ENCODE results near the gene FAM200C.
A peak's percentile ranks its signal among the peaks of the same experiment; 100 is the strongest.
"Not testable (repeated sequence)": the region's sequence is repeated elsewhere in the genome, so short reads cannot be mapped to it uniquely, and the experiment has no call there.

FAM200C gene

DNA sequence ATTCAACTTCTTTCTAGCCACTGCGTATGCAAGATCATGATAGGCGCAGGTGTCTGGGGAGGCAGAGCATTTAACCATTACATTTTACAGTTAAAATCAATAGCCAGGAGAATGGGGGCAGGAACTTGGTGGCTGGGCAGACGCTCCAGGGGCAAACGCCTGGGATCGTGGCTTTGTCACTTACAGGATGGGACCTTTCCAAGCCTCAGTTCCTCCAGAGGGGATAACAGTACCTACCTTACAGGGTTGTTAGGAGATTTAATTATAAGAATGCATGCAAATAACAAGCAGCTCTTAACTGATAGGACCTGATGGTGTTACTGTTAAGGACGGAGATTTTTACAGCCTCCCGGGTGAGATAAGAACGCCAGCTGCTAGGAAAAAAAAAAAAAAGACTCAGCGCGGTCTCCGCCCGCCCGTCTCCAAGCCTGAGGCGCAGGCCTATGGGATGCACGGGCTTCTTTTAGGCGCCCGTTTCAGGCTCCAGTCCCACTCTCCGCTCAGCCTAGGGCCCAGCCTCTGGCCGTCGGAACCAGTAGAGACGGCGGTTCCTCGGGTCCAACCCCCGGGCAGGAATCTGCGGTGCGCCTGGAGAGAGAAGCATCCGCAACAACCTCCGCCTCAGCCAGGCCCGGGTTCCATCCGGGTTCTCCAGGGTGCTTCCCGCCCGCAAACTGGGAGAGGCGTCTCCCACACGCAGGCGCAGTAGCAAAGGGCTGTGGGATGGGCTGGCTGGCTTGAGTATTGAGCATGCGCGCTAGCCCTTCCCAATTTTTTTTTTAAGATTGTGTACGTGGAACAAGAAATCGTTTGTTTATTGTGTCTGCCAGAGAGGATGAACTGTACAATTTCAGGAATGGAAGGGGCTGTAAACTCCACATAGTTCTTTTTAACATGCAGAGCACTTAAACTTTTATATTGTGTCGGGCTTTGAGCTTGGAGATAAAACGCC is at the start of gene FAM200C:
TSS of gene FAM200C (minus strand) at position 653 of the 952 bp plus-strand sequence. CDS start 4,564 bp downstream, outside the sequence.
- DNase-seq = peak; percentile 71

DNA sequence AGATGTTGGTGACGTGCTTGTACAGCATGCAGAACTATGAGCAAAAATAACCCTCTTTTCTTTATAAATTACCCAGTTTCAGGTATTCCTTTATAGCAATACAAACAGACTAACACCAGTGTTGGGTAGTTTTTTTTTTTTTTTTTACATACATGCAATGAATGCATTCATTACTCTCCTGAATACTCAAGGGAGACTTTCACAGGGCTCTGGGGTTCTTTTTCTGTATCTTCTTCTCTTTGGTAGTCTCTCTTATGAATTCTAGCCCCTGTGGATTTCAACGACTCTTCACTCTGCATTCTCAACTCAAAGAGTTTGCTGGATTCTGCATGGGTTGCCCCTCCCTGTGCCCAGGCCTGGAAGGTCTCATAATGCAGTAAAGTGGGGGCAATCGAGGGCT is 49.6 kb upstream of the FAM200C start:
- DNase-seq = no peak

DNA sequence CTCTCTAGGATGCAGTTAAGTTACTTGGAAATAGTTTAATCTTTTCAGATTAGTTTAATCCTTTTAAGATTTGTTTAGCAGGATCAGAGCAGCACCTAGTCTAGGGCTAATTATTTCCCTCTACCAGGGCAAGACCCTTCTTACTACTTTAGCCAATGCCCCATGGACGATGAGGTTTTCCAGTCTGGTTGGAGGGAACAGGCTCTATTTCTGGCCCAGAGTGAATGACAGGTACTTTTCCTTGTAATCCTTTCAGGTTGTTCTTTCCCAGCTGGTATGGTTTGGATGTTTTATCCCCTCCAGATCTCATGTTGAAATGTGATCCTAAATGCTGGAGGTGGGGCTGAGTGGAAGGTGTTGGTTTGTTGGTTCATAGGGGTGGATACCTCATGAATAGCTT is 49.0 kb upstream of the FAM200C start:
- DNase-seq = no peak

DNA sequence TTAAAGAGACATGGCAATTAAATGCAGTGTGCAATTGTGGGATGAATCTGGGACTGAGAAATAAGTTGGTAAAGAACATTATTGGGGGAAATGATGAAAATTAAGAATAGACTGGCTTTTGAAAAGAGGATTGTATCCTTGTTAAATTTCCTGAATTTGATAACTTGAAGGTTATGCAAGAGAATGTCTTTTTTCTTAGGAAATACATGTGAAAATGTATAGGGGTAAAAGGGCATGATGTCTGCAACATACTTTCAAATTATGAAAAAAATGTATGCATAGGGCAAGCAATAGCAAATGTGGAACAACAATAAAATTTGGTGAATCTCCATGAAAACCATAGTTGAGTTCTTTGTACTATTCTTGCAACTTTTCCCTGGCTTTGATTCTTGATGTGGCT is 45.9 kb upstream of the FAM200C start:
- no peak for DNase-seq

DNA sequence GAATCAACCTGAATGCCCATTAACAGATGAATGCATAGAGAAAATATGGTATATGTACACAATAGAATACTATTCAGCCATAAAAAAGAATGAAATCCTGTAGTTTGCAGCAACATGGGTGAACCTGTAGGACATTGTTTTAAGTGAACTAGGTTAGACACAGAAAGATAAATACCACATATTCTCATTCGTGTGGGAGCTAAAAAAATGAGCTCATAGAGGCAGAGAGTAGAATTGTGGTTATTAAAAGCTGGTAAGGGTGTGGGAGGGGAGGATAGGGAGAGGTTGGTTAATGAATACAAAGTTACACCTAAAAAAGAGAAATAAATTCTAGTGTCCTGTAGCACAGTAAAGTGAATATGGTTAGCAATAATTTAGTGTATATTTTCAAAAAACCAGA is 45.3 kb upstream of the FAM200C start:
- no peak for DNase-seq

DNA sequence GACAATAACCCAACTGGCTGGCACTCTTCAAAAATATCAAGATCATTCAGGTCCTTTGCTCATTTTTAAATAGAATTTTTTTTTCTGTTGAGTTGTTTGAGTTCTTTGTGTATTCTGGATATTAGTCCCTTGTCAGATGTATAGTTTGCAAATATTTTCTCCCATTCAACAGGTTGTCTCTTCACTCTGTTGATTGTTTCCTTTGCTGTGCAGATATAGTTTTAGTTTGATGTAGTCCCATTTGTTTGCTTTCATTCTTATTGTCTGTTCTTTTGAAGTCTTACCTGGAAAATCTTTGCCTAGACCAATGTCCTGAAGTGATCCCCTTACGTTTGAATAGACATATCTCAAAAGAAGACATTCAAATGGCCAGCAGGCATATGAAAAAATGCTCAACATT is 44.6 kb upstream of the FAM200C start:
- no peak for DNase-seq

DNA sequence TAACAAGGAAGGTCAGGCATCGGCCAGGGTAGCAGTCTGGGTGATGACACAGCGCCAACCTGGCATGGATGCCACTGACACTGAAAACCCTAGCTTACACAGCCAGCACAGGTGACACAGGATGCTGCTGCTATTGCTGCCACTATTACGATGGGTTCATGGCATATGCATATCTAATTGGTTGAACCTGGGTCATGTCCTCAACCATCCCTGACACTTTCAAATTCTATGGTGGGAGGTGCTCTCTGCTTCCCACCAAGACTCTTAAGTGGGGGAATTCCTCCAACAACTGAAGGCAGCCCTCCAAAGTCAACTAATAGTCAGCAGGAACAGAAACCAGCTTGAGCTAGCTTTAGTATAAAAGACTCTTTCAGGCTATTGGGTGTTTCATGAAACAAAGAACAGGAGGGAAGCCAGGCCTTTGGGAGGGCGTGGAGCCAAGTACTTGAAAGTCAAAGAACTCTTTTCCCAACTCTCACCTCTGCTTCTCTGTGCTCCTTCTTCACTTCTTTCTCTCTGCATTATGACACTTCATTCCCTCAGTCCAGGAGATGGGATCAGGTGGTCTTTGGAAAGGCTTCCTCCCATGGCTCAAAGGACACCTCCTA is 43.1 kb upstream of the FAM200C start:
- DNase-seq = no peak

DNA sequence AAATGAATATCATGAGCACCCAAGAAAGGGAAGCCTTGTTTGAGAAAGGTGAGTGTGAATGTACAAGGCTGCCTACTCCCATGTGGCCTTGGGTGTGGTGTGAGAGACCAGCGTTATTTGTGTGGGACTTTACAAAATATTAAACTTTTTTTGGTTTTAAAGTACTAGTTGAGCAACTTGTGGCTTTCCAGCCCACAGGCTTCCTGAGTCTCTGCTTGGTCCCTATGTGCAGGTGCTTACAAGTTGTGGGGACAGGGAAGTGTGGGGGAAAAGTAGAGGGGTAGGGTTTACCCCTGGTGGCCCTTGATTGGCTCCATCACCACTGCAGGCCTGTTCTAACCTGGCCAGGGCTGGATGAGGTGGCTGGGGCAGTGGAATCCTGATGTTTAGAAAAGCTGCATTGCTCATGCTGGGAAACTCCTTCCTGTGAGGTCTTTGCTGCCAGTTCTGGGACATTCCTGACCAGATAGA is 41.5 kb upstream of the FAM200C start:
- no peak for DNase-seq

DNA sequence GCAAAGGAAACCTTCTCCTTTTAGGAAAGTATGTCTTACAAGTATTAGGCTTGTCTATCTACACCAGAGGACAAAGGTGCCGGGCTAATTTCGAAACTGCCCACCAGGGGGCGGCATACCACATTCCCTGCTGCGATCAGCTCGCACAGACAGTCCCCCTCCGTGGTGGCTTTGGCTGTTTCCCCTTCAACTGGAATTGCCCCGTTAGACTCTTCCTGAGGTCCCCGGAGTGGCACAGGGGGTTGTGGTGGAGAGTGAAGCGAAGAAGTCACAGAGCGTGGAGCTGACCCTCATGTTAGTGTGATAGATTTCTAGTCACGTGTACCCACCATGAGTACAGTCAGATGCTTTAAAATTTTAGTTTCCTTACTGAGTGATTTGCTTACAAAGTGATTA is 39.3 kb upstream of the FAM200C start:
- DNase-seq = peak; percentile 91

DNA sequence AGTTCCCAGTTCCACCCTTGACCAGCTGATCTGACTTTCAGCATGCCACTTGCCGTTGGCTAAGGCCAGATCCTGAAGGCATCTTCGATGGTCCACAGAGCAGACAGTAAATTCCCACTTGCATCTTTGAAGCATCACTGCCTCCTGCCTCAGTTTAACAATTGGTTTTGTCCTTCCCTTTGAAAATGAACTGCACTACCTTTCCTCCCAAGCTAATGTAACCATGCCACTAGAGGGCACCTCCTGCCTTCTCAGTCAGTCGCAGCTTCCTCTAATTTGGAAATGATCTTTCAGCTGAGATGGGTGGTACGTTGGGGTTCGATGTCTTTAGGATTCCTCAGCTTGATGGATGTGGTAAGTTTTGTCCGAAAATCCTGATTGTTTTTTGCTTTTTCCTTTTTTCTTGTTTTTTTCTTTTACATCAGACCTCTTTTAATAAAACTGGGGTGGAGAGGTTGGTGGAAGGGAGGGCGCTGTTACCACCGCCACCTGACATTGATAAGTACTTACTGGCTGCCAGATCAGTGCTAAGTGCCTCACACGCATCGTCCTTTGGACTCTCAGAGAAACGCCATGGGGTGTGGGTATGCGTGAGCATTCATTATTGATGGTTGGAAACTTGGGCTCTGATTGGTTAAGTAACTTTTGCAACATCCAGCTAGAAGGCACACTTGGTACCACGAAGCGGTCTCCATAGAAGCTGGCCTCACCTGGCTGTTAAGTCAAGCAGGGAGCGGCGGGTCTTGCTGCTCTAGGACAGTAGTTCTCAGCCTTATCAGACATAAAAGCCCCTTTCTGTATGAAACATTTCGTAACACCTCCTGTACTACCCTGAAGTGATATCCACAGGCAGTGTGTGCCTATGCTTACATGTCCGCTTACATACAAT is 38.7 kb upstream of the FAM200C start:
- peak; percentile 51 for DNase-seq

DNA sequence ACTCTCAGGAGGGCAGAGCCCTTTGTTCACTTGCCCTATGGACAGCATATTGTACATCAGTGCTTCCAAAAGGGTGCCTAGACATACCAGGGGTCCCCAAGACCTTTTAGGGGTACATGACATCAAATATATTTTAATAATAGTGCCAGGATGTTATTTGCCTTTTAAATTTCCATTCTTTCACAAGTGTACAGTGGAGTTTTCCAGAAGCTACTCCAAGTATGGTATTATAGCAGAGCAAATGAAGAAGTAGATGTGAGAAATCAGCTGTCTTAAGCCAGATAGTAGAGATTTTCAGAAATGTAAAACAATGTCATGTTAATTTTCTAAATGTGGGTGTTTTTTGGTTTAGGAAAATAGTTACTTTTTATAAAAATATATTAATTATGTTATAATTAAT is 37.4 kb upstream of the FAM200C start:
- no peak for DNase-seq

DNA sequence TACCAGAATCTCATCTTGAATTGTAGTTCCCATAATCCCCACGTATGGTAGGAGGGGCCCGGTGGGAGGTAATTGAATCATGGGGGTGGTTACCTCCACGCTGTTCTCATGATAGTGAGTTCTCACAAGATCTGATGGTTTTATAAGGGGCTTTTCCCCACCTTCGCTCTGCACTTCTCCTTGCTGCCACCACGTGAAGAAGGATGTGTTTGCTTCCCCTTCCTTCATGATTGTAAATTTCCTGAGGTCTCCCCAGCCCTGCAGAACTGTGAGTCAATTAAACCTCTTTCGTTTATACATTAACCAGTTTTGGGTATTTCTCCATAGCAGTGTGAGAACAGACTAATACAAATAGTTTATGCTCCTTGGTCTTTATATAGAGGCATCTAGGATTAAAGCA is 36.8 kb upstream of the FAM200C start:
- not testable (repeated sequence) for DNase-seq

DNA sequence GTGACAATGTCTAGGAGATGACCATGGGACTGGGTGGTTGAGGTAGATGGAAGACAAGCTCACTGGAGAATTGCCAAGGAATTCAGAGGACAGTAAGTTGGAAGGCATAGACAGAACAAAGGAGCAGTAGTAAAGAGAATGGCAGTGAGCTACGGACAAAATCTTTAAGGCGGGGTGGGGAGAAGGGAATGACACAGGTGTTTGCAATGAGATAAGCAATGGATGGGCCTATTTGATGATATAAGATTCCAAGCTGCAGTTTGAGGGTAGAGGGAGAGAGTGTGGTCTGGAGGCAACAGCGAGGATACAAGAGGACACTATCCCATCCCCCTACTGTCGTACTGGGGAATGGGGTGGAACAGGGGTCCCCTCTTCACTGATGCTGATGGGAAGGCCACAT is 36.2 kb upstream of the FAM200C start:
- DNase-seq = no peak

DNA sequence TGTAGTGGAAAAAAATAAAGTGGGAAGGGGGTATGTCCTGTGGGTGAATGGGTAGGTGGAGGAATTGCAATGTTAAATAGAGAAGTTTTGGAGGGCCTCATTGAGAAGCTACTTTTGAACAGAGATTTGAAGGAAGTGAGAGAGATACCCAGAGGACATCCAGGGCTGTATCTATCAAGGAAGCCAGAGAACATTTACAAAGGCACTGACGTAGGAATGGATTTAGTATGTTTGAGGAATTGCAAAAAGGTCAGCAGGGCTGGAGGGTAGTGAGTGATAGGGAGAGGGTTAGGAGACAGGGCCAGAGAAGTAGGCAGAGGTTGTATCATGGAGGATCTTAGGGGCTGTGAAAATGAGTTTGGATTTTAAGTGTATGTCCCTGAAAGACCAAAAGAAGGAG is 35.7 kb upstream of the FAM200C start:
- DNase-seq = no peak

DNA sequence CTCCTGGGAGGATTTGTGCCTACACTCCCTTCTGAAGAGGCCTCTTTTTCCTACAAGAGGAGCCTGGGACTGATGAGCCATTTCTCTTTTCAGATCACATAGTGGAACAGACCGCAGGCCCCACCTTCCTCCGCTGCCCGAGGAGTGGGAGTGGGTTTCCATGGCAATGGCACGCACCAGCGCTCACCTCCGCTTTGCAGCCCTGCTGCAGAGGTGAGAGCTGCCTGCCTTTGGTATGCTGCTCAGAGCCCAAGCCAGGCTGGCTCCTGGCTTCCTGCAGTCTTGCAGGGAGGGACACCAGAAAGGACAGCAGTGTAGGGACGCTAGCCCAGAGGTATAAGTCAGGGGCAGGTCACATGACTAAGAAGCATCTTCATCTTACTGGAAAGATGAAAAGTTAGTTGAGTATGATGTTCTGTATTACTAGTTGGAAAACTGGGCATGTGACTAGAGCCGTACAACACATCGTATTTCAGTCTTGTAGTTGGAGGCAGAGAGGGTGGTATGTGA is 34.2 kb upstream of the FAM200C start:
- no peak for DNase-seq

DNA sequence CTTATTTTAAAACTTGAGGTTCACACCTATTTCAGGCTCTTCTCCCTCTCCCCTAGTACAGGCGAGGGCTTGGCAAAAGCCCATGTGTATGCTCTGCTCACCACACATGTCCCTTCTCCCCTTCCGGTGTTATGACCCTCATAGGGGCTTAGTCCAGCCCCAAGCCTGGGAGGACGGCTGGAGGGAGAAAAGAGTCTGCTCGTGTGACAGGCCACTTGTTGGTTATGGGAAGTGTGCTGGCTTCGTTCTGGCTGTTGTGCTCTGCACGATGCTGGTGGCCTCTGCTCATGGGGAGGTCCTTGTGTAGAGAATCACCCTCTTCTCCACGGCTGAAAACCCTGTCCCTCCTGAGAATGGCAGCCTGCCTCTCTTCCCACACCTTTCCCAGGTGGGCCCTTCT is 32.9 kb upstream of the FAM200C start:
- DNase-seq = no peak

DNA sequence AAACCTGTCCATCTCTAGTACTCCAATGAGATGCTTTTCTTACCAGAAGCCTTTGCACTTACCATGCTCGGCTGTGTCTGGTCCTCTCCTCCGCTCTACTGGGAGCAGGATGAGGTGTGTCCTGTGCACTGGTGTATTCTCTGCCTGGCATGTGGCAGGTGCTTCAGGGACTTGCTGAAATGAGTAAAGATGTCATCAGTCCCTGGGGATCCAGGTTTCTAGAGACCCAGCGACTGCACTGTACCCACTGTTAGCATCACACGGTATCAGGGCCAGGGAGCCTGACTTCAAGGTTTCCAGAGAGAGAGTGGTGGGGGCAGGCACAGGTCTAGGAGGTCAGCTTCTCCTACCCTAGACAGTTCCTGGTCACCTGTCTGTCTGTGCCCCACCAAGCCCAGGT is 32.3 kb upstream of the FAM200C start:
- no peak for DNase-seq

DNA sequence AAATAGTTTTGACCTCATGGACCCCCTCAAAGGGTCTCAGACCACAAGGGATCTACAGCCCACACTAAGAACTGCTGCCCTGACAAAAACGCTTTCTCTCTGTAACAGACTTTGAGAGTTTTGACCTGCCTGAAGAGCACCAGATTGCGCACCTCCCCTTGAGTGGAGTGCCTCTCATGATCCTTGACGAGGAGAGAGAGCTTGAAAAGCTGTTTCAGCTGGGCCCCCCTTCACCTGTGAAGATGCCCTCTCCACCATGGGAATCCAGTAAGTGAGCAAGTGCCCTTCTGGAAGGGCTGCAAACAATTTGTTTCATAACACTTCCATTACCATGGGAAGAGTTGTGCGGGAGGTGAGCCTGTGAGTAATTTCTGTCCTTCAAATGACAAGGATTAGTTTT is 27.8 kb upstream of the FAM200C start:
- no peak for DNase-seq

DNA sequence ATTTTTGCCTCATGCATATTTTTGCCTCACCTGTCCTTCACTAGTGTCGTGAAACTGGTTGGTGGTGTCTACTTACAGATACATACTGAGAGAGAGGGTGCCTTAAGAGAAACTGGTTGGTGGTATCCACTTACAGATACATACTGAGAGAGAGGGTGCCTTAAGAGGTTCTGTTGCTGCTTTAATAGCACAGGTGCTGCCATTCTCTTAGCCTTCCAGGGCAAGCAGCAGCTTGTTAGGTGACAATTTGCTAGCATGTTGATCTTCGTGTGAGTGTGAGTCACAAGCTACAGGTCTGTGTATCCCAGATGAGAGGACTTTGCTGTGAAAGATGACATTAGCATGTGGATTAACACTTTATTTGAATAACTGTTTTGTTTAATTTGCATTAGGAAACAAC is 23.2 kb upstream of the FAM200C start:
- no peak for DNase-seq

DNA sequence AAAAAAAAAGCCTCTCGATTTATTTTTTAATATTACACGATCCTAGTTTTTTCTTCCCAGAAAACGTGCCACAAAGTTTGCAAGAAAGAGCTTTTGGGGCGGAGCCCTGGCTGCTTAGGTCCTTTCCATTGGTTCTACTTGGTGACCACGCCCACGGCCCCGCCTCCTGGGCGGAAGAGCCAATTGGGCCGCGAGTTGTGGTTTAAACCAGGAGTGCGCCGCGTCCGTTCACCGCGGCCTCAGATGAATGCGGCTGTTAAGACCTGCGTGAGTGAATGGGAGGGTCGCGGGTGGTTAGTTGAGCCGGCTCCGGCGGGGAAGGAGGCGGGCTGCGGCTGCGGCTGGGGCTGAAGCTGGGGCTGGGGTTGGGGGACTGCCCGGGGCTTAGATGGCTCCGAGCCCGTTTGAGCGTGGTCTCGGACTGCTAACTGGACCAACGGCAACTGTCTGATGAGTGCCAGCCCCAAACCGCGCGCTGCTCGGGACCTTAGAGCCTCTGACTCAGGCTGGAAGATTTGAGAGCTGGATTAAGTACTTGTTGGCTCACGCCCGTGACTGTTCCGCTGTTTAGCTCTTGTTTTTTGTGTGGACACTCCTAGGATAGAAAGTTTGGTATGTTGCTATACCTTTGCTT is 21.9 kb upstream of the FAM200C start, which contains the start of gene PTTG1:
TSS of gene PTTG1 (plus strand) at position 231 of the 634 bp plus-strand sequence. CDS start 458 bp downstream, outside the sequence.
- DNase-seq = peak; percentile 93

DNA sequence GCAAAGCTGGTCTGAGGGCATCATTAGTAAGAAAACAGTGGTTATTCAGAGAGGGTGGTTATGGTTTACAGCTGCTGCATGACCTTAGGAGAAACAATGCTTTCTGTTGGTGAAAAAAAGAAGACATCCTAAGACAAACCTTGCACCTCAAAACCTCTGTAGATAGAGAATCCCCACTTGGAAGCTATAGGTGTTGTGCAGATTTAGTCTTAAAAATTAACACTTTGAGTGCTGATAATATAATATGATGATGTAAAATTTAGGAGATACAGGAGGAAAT is 20.4 kb upstream of the FAM200C start:
- DNase-seq = no peak

DNA sequence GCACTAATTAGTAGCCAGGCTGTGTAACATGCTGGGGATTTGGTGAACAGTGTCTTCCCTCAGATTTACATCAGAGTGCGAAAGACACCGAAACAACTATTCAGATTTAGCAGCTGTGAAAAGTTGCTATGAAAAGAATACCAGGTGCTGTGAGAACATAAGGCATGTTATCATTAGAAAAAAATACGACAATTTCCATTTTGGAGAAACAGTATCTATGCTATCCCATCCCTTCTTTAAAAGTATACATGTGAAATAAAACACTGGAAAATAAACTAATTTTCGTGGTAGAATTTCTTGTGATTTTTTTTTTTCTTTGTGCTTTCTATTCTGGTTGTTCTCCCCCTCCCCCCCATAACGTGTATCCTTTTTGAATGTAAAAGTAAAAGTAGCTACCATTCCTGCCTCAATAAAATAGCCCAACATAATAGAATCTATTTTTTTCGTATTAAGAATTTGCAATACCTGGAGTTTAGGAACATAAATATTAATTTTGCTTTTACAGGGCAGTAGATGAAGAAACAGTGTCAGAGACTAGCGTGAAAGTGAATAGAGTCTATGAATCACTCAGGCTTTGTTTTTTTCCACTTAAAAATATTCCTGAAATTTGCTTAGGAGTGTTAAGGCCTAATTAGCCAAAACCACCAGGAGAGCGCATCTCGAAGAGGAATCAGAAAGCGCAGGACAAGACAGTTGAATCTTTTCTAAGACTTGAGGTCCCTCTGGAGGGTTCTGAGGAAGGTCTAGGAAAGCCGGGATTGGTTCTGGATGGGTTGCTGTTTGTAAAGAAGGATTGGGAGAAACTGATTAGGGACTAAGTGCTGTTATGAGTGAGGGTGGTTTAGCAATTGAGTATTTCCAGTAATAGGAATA is 19.8 kb upstream of the FAM200C start:
- no peak for DNase-seq

Measured in activated CD4-positive, CD25-positive, alpha-beta regulatory T cell treated with anti-CD3 and anti-CD28 coated beads, Interleukin-2, amount 50 U/mL, for 72 hours (primary cell).